LNCaP clone FGC (cell line): ENCODE results near the gene KLK4.
A peak's percentile ranks its signal among the peaks of the same experiment; 100 is the strongest.

ENCODE experiments used
- DNase-seq: peaks from one replicate; pipeline ENCODE4 v3.0.0-alpha.2; 2011; ENCODE audit warnings: low read depth
- H3K4me3 ChIP-seq: 2 replicates; pipeline ENCODE4 v1.5.1; 2011; ENCODE audit warnings: mild to moderate bottlenecking, low read depth, low read length, control low read depth
- TF ChIP-seq, protein P1 (sequence below): IDR thresholded peaks from 2 replicates; pipeline ENCODE4 v1.5.1; 2012; ENCODE audit warnings: mild to moderate bottlenecking; ENCODE audit not compliant: control insufficient read depth, insufficient read depth; ENCODE audit errors: extremely low read depth

KLK4 gene

DNA sequence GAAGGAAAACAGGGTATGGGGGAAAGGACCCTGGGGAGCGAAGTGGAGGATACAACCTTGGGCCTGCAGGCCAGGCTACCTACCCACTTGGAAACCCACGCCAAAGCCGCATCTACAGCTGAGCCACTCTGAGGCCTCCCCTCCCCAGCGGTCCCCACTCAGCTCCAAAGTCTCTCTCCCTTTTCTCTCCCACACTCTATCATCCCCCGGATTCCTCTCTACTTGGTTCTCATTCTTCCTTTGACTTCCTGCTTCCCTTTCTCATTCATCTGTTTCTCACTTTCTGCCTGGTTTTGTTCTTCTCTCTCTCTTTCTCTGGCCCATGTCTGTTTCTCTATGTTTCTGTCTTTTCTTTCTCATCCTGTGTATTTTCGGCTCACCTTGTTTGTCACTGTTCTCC is 53.8 kb downstream of the KLK4 start:
- peak overlapping the region; percentile 66 for H3K4me3 ChIP-seq
- TF ChIP-seq, protein P1, sequence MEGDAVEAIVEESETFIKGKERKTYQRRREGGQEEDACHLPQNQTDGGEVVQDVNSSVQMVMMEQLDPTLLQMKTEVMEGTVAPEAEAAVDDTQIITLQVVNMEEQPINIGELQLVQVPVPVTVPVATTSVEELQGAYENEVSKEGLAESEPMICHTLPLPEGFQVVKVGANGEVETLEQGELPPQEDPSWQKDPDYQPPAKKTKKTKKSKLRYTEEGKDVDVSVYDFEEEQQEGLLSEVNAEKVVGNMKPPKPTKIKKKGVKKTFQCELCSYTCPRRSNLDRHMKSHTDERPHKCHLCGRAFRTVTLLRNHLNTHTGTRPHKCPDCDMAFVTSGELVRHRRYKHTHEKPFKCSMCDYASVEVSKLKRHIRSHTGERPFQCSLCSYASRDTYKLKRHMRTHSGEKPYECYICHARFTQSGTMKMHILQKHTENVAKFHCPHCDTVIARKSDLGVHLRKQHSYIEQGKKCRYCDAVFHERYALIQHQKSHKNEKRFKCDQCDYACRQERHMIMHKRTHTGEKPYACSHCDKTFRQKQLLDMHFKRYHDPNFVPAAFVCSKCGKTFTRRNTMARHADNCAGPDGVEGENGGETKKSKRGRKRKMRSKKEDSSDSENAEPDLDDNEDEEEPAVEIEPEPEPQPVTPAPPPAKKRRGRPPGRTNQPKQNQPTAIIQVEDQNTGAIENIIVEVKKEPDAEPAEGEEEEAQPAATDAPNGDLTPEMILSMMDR: no peak
- no peak for DNase-seq
